ENCODE results near the gene SYNGR1. TPM values are rescaled to one million over a fixed set of nuclear protein-coding genes. Genes with fewer than 3 reads are reported as not detected.
"Not testable (repeated sequence)": the region's sequence is repeated elsewhere in the genome, so short reads cannot be mapped to it uniquely, and the experiment has no call there.

SYNGR1 gene
- total RNA-seq, 4 donors from 2014 or later, result 3.9 to 22.0 (median 6.8) TPM

DNA sequence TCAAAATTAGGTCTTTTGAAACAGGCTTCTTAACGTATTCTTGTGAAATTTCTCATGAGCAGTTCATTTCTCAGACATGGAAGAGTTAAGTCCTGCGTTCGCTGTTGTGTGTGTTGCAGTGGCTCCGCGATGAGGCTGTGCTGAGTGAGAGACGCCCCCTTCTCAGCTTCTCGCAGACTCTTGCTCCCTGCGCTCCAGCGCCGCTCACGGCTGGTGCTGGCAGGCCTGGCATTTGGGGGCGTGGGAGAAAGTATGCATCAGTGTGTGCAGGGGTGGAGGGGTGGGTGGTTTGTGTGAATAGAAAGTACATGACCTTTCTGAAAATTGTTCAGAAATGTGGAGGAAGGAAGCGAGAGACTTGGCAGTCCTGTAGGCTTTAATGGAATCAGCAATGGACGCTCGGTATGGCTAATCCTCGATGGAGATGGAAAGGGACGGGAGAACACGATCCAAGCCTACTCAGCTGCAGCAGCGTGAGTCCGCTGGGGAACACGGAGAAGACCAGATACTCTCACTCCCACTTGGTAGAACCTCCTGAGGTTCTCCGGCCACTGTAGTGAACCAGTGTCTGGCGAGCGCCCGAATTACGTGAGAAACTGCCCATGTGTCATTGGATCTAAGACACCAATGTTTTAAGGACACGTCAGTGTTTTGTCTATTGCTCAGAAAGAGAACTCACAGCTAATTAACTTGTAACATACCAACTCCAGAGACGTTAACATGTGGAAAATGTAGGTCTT lies 55.7 kb downstream of the SYNGR1 start:
- H3K36me3 ChIP-seq, result no peaks in the 10 kb centered on the region
- no peaks in the 10 kb centered on the region for H3K9me3 ChIP-seq
- no peak overlapping the region for H3K4me3 ChIP-seq (replicated peaks in 1 of 3)
- DNase-seq, result no peak
- peaks cover 3 to 12% of the 10 kb centered on the region in 2 donors for H3K4me1 ChIP-seq
- TF ChIP-seq POLR2A (IDR thresholded peaks at IDR 0.05), result no peak
- TF ChIP-seq, protein P1, sequence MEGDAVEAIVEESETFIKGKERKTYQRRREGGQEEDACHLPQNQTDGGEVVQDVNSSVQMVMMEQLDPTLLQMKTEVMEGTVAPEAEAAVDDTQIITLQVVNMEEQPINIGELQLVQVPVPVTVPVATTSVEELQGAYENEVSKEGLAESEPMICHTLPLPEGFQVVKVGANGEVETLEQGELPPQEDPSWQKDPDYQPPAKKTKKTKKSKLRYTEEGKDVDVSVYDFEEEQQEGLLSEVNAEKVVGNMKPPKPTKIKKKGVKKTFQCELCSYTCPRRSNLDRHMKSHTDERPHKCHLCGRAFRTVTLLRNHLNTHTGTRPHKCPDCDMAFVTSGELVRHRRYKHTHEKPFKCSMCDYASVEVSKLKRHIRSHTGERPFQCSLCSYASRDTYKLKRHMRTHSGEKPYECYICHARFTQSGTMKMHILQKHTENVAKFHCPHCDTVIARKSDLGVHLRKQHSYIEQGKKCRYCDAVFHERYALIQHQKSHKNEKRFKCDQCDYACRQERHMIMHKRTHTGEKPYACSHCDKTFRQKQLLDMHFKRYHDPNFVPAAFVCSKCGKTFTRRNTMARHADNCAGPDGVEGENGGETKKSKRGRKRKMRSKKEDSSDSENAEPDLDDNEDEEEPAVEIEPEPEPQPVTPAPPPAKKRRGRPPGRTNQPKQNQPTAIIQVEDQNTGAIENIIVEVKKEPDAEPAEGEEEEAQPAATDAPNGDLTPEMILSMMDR (IDR thresholded peaks at IDR 0.05), result no peak
- H3K27me3 ChIP-seq, result no peaks in the 10 kb centered on the region
- intact Hi-C loops (cut with DNase I), result no loop called here
- no peak overlapping the region for H3K27ac ChIP-seq
- WGBS, 2 donors, result 64 to 67% methylated on average over 28 of the region's 28 CpGs

DNA sequence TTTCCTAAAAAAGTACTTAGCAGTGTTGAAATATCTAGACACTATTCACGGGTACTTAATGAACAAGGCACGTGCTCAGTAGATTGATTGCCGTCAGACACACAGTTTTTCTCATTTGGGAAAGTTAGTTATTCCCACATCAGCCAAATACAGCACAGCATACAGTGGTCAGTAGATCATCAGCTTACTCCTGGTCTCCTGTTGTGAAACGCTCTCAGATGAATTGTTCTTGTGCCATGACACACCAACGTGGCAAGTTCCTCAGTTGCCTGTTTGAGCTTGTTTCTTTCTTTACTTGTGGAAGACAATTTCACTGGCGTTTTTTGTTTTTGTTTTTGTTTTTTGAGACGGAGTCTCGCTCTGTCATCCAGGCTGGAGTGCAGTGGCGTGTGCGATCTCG lies 58.4 kb downstream of the SYNGR1 start:
- Histone ChIP-seq H3K4me1 (peaks cover 0 to 11% of the 10 kb centered on the region in 2 donors), H3K27me3 (no peaks in the 10 kb centered on the region), H3K9me3 (no peaks in the 10 kb centered on the region), H3K4me3 (replicated peaks in 1 of 3) (no peak overlapping the region), H3K36me3 (no peaks in the 10 kb centered on the region), H3K27ac (no peak overlapping the region)
- intact Hi-C loops (cut with DNase I), result no loop called here
- DNase-seq, result no peak
- TF ChIP-seq, protein P1 (IDR thresholded peaks at IDR 0.05), result no peak
- no peak for TF ChIP-seq POLR2A (IDR thresholded peaks at IDR 0.05)
- 91 to 92% methylated on average over 11 of the region's 11 CpGs for WGBS, 2 donors

DNA sequence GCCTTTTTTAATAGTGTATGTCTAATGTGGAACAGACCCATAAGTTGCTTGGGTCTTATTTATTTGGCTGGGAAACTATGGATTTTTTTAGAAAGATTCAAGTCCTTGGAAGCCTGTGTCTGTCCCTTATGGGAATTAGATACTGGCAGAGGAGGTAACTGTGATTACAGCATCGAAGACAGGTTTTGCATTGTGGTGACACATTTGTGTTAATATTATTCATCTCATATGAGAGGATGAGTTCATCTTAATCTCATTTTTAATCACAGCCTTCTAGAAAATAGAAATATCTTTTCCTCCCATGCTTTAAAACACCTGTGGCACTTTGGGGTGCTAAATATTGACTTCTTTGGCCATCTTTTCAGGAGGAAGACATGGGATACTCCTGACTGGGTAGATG lies 59.0 kb downstream of the SYNGR1 start:
- intact Hi-C loops (cut with DNase I), result no loop called here
- no peaks in the 10 kb centered on the region for H3K27me3 ChIP-seq
- no peaks in the 10 kb centered on the region for H3K9me3 ChIP-seq
- H3K4me3 ChIP-seq (replicated peaks in 1 of 3), result no peak overlapping the region
- TF ChIP-seq, protein P1 (IDR thresholded peaks at IDR 0.05), result no peak
- no peak for TF ChIP-seq POLR2A (IDR thresholded peaks at IDR 0.05)
- no peak overlapping the region for H3K27ac ChIP-seq
- peaks cover 0 to 11% of the 10 kb centered on the region in 2 donors for H3K4me1 ChIP-seq
- WGBS, 2 donors, result 63 to 85% methylated on average over 1 of the region's 1 CpG
- DNase-seq, result no peak
- no peaks in the 10 kb centered on the region for H3K36me3 ChIP-seq

DNA sequence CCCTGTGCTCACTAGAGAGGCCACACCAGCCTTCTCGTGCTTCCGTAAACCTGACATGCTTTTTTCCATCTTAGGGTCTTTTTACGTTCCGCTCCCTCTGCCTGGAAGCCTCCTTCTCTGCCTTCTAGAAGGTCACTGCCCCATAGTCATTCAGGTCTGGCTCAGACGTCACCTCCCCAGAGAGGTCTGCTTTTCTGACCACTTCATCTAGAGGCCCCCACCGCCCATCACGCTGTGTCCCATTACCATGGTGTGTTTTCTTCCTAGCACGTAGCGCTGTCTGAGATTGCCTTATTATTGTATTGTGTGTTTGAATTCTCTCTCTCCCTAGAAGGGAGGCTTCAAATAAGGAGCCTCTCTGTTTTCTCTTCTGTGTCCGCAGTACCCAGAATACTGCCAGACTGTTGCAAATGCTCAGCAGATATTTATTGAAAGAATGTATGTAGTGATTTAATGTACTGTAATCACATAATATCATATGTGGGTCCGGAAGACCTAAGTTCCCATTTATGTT lies 59.8 kb downstream of the SYNGR1 start:
- H3K9me3 ChIP-seq, result no peaks in the 10 kb centered on the region
- peaks cover 0 to 11% of the 10 kb centered on the region in 2 donors for H3K4me1 ChIP-seq
- WGBS, 2 donors, result 95 to 97% methylated on average over 11 of the region's 11 CpGs
- no peak for DNase-seq
- intact Hi-C loops (cut with DNase I), result no loop called here
- H3K27me3 ChIP-seq, result no peaks in the 10 kb centered on the region
- no peaks in the 10 kb centered on the region for H3K36me3 ChIP-seq
- no peak overlapping the region for H3K27ac ChIP-seq
- TF ChIP-seq, protein P1 (IDR thresholded peaks at IDR 0.05), result no peak
- no peak for TF ChIP-seq POLR2A (IDR thresholded peaks at IDR 0.05)
- H3K4me3 ChIP-seq (replicated peaks in 1 of 3), result no peak overlapping the region

DNA sequence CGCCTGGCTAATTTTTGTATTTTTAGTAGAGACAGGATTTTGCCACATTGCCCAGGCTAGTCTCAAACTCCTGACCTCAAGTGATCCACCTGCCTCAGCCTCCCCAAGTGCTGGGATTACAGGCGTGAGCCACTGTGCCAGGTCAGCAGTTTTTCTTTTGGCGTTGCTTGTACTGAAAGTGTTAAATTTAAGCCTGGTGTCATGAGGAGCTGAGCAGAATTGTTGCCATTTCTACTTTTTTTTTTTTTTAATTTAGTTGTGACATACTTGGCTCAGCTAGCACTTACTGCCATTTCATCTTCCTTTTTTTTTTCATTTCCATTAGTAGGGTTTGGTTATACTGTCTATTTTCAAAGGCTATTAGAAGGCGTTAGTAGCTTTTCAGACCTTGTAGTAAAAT lies 60.5 kb downstream of the SYNGR1 start:
- H3K27ac ChIP-seq, result no peak overlapping the region
- peaks cover 0 to 2% of the 10 kb centered on the region in 2 donors for H3K36me3 ChIP-seq
- peaks cover 0 to 11% of the 10 kb centered on the region in 2 donors for H3K4me1 ChIP-seq
- H3K9me3 ChIP-seq, result no peaks in the 10 kb centered on the region
- H3K4me3 ChIP-seq (replicated peaks in 1 of 3), result no peak overlapping the region
- H3K27me3 ChIP-seq, result no peaks in the 10 kb centered on the region
- DNase-seq, result no peak
- no peak for TF ChIP-seq POLR2A (IDR thresholded peaks at IDR 0.05)
- TF ChIP-seq, protein P1 (IDR thresholded peaks at IDR 0.05), result no peak
- 87 to 92% methylated on average over 4 of the region's 4 CpGs for WGBS, 2 donors
- intact Hi-C loops (cut with DNase I), result no loop called here

DNA sequence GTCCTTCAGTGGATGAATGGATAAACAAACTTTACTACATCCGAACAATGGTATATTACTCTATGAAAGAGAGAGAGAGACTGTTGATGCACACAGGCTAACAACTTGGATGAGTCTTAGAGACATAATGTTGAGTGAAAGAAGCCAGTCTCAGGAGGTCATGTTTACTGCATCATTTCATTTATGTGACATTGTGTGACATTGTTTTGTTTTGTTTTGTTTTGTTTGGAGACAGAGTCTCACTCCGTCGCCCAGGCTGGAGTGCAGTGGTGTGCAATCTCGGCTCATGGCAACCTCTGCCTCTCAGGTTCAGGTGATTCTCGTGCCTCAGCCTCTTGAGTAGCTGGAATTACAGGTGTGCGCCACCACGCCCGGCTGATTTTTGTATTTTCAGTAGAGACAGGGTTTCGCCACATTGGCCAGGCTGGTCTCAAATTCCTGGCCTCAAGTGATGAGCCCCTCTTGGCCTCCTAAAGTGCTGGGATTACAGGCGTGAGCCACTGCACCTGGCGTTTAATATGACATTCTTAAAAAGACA lies 62.1 kb downstream of the SYNGR1 start:
- H3K4me3 ChIP-seq (replicated peaks in 1 of 3); H3K27ac ChIP-seq; intact Hi-C loops (cut with DNase I); H3K9me3 ChIP-seq; H3K27me3 ChIP-seq: not testable (repeated sequence)
- WGBS, 2 donors, result 37 to 53% methylated on average over 11 of the region's 11 CpGs
- peak; percentile 72 to 80 for DNase-seq
- H3K4me1 ChIP-seq, result peaks cover 0 to 11% of the 10 kb centered on the region in 2 donors
- peaks cover 6 to 14% of the 10 kb centered on the region in 2 donors for H3K36me3 ChIP-seq

DNA sequence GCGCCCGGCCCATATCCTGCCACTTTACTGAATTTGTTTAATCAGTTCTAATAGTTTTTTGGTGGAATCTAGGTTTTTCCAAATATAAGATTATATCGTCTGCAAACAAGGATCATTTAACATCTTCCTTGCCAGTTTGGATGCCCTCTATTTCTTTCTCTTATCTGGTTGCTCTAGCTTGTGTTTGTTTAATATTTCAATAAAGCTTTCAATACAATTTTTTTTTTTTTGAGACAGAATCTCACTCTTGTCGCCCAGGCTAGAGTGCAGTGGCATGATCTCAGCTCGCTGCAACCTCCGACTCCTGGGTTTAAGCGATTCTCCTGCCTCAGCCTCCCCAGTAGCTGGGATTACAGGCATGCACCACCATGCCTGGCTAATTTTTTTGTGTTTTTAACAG lies 63.4 kb downstream of the SYNGR1 start:
- intact Hi-C loops (cut with DNase I); H3K4me3 ChIP-seq (replicated peaks in 1 of 3); H3K27ac ChIP-seq; DNase-seq; H3K9me3 ChIP-seq; H3K27me3 ChIP-seq: not testable (repeated sequence)
- Histone ChIP-seq H3K4me1 (peaks cover 0 to 11% of the 10 kb centered on the region in 2 donors), H3K36me3 (peaks cover 8 to 23% of the 10 kb centered on the region in 2 donors)
- 95 to 97% methylated on average over 7 of the region's 7 CpGs for WGBS, 2 donors

All from thyroid gland (tissue), 4 donors.